Activated naive CD4-positive, alpha-beta T cell treated with Interleukin-2 at 50 U/mL for 16 hours (primary cell): ENCODE measurements around the gene MBTPS1.

Source experiments
- DNase-seq: peaks from one replicate; pipeline ENCODE4 v3.0.0-alpha.2; 2020

Gene MBTPS1

GRCh38 chr16:84068783-84069462 lies 47.8 kb downstream of the MBTPS1 start:
- no peak for DNase-seq

DNA sequence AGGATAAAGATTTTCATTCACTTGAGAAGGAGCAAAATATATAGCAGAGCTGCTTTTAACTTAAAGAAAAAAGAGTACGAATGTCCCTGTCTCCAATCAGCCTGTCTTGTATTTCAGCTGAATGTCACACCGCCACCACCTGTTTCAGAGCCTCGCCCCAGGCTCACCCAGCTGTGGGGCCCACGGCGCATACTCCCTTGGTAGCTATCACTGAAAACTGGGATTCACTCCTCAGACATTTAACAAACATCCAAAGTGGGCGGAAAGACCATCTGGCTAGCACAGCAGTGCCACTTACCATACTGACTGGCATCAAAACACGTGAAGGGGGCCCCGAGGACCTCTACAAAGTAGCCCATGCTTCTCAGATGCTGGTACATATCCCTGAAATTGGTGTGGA lies 48.7 kb downstream of the MBTPS1 start:
- DNase-seq, result no peak

DNA sequence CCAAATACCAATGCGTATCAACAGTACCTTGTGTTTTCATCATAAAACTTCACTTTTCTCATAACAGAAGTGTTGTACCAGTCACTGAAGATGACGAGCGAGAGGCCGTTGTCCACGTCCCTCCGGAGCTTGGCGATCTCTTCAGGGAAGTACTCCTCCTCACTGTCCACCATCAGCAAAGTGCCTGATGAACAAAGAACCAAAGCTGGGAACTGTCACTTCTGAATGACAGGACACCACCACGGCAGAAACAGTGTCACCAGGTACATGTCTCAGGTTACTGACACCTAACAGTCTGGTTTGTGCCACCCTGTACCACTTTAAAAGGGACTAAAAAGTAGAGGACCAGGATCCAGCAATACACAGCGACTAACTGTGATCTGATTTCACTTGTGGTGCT lies 49.1 kb downstream of the MBTPS1 start:
- DNase-seq, result no peak

- peak; percentile 30 for DNase-seq
Observed at GRCh38 chr16:84065536-84066132, 51.1 kb downstream of the MBTPS1 start.

GRCh38 chr16:84063980-84064379 lies 52.8 kb downstream of the MBTPS1 start:
- no peak for DNase-seq

- peak; percentile 68 for DNase-seq
Observed at GRCh38 chr16:84062734-84063640, 53.8 kb downstream of the MBTPS1 start.

GRCh38 chr16:84061236-84061819 lies 55.4 kb downstream of the MBTPS1 start:
- no peak for DNase-seq

- DNase-seq, result no peak
Observed at GRCh38 chr16:84059946-84060901, 56.5 kb downstream of the MBTPS1 start.

DNA sequence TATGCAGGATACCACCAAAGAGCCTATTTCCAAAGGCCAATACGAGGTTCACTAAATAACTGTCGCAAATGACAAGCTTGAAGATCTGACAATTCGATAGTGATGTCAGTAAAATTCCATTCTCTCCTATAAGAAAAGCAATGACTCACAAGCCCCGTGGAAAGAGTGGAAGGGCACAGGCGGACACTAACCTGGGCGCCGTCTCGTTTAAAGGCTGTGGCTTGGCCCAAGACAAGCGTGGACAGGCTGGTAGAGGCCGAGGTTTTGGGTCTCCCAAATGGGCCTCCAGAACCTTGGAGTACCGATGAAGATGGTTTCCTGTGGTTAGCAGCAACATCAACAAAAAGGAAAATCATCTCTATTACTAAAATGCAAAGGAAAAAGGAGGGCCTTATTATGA lies 57.6 kb downstream of the MBTPS1 start:
- DNase-seq, result no peak

DNA sequence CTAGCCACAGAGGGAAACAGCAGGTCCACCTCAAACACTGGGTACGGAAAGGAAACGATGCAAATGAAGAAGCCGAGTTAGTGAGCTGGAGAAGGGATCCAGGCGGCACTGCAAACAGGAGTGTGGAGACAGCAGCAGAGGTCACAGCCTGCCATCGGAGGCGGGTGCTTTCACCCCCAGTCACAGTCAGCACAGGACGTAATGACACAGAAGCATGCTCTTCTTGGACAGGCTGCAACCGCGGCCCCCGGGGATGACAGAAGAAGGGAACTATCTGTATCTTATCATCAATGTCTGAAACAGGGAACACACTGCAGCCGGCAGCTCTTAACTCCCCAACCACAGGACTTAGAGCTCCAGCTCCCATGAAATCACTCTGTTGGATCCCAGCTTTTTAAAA lies 58.1 kb downstream of the MBTPS1 start:
- DNase-seq, result no peak

DNA sequence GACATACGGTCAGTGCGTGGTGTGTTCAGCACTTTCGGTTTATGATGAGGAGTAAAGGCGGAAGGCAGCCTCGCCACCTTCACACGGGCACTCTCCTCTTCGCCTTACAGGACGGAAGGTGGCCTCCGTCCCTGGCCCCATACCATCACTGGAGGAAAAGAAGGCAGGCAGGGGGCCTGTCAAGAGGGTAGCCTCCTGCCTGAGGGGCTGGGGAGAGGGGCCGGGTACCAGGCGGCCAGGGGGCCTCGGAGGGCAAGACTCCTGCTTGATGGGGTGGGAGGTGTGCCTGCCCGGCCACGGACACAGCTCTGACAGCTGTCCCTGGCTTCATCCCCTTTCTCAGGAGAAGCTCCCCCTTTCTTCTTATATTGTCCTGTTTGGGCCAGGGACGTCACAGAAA lies 58.5 kb downstream of the MBTPS1 start:
- DNase-seq, result no peak

GRCh38 chr16:84056933-84057332 lies 59.8 kb downstream of the MBTPS1 start:
- DNase-seq, result no peak

DNA sequence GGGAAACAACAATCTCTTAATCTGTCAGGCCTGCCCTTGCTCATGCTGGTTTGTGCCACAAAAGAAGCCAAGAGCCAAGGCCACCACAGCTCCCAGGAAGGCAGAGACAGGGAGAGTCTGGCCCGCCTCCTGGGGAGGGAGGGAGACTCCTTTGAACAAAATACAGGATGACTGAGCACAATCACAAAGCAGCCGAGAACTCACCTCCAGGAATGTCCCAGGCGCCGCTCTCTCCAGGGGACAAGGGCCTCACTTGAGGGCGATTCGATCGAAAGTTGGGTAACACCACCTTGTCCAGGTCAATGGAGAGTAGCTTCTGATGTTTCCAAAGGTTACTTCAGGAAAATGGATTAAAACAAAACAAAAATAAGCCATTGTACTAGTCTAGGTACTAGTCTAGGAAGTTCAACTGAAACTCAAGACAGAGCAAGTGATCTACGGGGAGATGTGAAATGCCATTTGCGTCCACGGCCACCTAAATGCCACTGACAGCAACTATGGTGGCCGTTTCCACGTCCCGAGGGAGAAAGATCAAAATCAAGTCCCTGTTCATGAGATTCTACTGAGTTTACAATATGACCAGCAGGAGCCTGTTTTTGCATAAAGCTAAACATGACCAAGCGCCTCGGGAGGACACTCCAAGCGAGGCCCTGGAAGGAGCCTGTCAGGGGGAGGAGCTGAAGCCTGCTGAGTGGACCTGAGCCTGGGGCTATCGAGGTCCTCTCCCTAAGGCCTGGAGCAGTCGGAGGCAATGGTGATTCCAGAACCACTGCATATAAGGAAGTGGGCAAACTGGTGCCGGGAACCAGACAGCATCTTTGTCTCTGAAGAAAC lies 60.7 kb downstream of the MBTPS1 start:
- DNase-seq, result no peak

- DNase-seq, result no peak
Observed at GRCh38 chr16:84055366-84055765, 61.4 kb downstream of the MBTPS1 start.

DNA sequence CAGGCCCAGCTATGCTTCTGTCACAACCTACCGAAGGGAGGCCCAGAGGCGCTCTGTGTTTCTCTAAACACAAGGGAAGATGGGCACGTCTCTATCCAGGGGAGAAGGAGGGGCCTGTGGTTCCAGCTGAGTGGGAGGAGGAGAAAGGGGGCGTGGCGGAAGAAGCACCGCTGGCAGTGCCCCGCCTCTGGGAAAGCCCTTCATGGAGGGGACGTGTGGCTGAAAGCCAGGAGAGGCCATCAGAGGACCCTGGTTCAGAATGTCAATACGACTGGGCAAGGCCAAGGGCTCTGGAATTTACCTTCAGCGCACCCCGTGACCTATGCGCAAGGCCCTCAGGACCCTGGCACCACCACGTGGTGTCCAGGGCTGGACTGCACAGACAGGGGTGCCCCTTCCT lies 61.8 kb downstream of the MBTPS1 start:
- no peak for DNase-seq

DNA sequence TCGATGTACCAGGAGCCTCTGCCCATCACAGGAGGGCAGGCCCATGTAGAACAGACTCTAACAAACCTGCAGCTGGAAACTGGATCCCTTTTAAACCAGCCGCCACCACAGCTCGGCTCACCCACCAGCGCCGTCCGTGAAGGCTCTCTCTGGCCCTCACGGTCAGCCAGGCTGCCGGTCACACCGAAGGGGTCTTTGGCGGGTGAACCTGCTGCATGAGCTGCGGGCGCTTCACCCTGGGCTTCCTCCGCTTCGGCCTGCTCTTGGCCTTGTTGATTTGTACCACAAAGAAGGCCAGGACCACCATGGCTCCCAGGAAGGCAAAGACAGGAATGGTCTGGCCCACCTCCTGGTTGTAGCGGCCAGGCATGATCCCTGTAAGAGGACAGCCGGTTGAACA lies 62.5 kb downstream of the MBTPS1 start:
- no peak for DNase-seq

GRCh38 chr16:84053237-84053636 lies 63.5 kb downstream of the MBTPS1 start:
- no peak for DNase-seq

DNA sequence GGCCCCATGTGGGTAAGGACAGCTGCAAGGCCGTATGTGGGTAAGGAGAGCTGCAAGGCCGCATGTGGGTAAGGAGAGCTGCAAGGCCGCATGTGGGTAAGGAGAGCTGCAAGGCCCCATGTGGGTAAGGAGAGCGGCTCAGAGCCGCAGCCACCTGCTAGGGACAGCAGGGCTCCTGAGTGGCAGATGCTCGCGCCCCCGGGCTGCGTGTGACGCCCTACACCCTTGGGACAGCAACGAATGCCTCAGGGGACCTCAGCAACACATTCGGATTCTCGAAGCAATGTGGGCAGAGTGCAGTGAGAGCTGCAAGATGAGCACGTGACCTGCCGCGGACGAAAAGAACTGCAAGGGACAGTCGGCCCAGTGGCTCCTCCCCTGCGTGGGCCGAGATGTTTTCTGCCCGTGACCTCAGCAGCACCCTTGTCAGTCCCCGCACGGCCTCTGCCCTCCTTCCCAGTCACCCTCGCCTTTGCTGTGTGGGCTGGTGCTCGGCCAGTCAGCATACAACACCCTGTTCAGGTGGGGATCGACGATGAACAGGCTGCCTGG lies 64.6 kb downstream of the MBTPS1 start:
- DNase-seq, result no peak

DNA sequence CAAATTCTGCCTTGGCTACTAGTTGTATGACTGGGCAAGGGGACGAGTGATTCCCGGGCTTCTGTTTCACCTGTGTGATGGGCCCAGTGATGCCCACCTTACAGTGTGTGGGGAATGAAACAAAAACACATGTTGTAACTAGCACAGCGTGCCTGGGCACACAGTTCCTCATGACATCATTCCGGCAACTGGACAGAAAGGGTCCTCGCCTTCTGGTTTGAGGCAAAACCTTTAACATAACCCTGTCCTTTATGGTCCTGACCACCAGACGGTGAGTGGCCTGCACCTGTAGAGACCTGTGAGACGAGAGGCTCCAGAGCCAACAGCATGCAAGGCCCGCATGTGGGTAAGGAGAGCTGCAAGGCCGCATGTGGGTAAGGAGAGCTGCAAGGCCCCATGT lies 66.4 kb downstream of the MBTPS1 start:
- no peak for DNase-seq

- DNase-seq, result no peak
Observed at GRCh38 chr16:84049403-84050060, 67.2 kb downstream of the MBTPS1 start.

GRCh38 chr16:84048871-84049270 lies 67.9 kb downstream of the MBTPS1 start:
- no peak for DNase-seq
